T47D (cell line): Measurements from ENCODE around the gene CRISP3.
"Not testable (repeated sequence)": the region's sequence is repeated elsewhere in the genome, so short reads cannot be mapped to it uniquely, and the experiment has no call there.

ENCODE experiments used
- DNase-seq, 2 experiments: peaks; one replicate each; pipeline versions ENCODE4 v3.0.0 to v3.0.0-alpha.2; 2011 to 2012; ENCODE audit warnings: low read depth in 1 of 2, low spot score in 1 of 2
- JUND ChIP-seq: IDR thresholded peaks from 2 replicates; pipeline ENCODE4 v1.6.1; 2012; ENCODE audit warnings: low read depth
- in situ Hi-C: cut with HindIII; loops from 2 replicates; pipeline ENCODE4 v1.10.0; 2016; ENCODE audit warnings: low sequenced_read_pairs, low pct_unique_long_range_greater_than_20kb

Gene CRISP3

DNA sequence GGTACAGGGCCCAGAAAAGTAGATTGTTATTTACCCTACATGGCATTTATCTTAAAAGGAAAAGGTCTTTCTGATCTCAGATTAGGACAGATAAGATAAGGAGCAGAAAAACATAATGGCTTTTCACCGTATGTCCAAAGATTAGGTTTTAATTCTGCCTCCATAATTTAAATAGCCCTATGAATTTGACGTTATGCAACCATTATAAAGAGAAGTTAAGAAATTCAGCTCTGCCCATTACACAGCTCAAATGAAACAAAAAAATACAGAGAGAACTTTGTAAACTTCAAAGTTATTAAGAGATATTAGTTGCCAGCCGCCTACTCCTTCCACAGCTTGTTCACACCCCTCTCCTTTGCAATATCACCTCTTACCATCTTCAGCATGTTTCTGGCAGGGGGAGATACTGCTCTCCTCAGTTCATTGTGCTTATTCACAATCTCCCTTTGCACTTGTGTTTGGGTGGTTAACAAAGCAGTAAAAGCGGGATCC lies 8.1 kb downstream of the CRISP3 start:
- in situ Hi-C loops, result no loop called here
- no peak for DNase-seq
- no peak for TF ChIP-seq JUND

DNA sequence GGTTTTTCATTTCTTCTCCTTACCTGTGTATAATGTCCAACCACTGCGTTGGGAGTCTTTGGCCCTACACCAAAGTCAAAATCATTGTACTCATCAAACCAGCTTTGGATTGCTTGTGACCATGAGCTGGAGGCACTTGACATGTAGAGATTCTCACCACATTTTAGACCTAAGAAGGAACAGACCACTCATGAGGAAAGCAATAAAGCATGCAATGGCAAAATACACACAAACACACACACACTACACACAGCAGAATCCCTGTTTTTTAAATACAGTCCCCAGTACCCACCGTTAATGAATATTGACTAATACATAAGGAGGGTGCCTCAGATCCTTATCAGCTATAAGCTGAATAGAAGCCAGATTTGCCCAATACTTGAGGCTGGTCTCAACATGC lies 10.5 kb downstream of the CRISP3 start:
- in situ Hi-C loops, result no loop called here
- no peak for DNase-seq
- no peak for TF ChIP-seq JUND

DNA sequence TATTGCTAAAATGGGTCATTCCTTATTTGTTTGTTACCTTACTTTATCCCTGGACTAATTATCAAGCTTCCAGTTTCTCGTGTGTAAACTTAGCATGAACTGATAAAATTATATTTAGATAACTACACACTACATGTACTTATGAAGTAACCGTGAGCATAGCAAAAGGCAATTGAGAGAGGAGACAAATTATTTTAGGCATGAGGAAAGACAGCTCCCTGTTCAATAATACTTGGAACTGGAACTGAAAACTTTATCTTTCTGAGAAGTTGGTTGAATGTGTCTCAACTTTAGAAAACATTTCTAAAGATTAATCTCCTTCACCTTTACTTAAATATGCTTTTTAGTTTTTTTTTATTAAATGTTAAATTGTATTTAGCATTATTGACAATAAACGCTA lies 11.4 kb downstream of the CRISP3 start:
- no peak for DNase-seq
- TF ChIP-seq JUND, result no peak
- in situ Hi-C loops, result no loop called here

DNA sequence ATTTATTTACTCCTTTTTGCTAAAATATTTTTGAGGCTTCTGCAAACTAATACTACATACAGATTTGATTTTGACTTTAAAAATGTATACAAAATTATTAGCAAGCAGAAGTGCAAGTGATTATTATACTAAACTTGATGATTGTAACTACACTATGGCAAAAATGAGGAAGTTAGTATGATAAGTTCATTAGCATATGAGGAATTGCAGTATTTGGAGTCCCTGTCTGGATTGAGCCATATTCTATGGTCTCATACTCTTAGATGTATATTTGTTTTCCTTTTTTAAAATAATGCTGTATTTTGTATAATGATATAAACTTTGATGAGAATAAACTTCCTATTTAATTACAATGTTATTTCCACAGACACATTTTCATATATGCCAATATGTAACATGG lies 13.9 kb downstream of the CRISP3 start:
- no peak for DNase-seq
- in situ Hi-C loops, result no loop called here
- TF ChIP-seq JUND, result no peak

- DNase-seq, in situ Hi-C loops: not testable (repeated sequence)
These were observed 20.3 kb downstream of the CRISP3 start for GRCh38 chr6:49723917-49724316.

DNA sequence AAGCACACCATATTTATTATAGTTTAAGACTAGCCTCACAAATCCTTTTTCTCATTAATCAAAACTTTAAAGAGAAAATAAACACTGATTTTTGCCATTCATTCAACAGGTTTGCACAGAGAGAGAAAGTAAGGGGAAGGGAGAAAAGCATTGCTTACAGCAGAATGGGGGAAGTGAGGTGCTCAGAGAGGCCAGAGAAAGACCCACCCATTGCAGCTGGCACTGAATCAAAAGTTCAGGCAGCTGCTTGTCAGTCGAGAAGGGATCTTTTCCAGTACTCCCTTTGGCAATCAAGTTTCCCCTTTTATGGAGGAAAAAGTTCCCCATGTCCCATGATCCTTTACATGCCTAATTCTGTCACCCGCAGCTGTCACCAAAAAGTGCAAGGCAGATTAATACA lies 22.9 kb downstream of the CRISP3 start:
- no peak for DNase-seq
- TF ChIP-seq JUND, result no peak
- in situ Hi-C loops, result no loop called here

GRCh38 chr6:49720372-49720771 lies 23.8 kb downstream of the CRISP3 start:
- no peak for TF ChIP-seq JUND
- in situ Hi-C loops, result no loop called here
- no peak for DNase-seq

GRCh38 chr6:49713346-49713745 lies 30.8 kb downstream of the CRISP3 start, which contains the start of gene CRISP2:
CRISP2 (minus strand) TSS chr6:49713543; CDS start chr6:49709196, 4,347 bp downstream.
- no peak for DNase-seq
- no peak for TF ChIP-seq JUND
- in situ Hi-C loops, result no loop called here

- no peak for DNase-seq
- in situ Hi-C loops, result no loop called here
- TF ChIP-seq JUND, result no peak
These were observed 45.7 kb downstream of the CRISP3 start for GRCh38 chr6:49698478-49698877.

- no peak for TF ChIP-seq JUND
- no peak for DNase-seq
- in situ Hi-C loops, result no loop called here
These were observed 50.7 kb downstream of the CRISP3 start for GRCh38 chr6:49693512-49693911.

DNA sequence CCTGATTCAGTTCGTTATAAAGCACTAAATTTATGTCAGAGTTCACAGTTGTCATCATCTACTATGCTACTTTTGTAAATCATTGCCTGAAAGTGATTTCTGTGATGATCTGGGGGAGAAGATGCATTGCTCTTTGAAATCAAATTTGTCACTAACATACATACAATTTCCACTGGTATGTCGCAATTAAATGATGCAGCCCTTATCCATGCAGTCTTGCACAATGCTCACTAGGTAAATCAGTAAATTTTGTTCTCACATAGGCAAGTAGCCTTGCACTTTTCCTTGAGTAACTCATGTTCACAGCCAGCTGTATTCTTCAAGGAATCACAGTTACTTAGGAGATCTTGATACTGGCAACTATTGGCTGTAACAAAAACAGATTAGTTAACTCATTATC lies 51.7 kb downstream of the CRISP3 start:
- TF ChIP-seq JUND, result no peak
- DNase-seq, result no peak
- in situ Hi-C loops, result no loop called here
